SIG-M5 (cell line): ENCODE measurements around the gene ARRDC5.
A peak's percentile ranks its signal among the peaks of the same experiment; 100 is the strongest.
"Not testable (repeated sequence)": the region's sequence is repeated elsewhere in the genome, so short reads cannot be mapped to it uniquely, and the experiment has no call there.

Experiments
- DNase-seq: peaks from one replicate; lab custom pipeline; 2025; lab: John Stamatoyannopoulos, UW

The ARRDC5 gene

DNA sequence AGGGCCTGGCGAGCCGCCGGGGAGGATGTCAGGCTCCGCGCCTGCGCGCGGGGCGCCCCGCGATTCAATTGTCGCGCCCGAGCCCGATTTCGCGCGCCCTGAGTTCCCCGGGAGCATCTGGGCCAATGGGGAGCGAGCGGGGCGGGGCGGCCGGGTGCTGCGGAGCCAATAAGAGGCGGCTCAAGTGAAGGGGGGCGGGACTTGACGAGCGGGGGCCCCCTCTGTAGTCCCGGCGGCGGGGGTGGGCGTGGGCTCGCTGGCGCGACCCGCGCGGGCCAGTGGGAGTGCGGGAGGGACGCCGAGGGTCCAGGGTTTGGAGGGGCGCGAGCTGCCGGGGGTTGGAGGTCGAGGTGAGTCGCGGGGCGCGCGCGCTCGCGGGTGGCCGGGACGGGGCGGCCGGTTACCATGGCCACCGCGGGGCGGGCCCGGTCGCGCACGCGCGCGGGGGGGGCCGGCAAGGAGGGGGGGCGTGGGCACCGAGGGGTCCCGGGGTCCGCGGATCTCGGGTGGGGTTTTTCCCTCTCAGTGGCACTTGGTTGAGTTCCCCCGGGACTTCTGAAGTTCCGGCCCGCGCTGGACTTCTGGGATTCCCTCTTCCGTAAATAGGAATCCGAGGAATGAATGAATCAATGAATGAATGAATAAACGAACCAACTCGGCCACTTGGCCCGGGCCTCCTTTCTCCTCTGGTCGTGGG is 7.3 kb upstream of the ARRDC5 start:
- peak; percentile 57 for DNase-seq

DNA sequence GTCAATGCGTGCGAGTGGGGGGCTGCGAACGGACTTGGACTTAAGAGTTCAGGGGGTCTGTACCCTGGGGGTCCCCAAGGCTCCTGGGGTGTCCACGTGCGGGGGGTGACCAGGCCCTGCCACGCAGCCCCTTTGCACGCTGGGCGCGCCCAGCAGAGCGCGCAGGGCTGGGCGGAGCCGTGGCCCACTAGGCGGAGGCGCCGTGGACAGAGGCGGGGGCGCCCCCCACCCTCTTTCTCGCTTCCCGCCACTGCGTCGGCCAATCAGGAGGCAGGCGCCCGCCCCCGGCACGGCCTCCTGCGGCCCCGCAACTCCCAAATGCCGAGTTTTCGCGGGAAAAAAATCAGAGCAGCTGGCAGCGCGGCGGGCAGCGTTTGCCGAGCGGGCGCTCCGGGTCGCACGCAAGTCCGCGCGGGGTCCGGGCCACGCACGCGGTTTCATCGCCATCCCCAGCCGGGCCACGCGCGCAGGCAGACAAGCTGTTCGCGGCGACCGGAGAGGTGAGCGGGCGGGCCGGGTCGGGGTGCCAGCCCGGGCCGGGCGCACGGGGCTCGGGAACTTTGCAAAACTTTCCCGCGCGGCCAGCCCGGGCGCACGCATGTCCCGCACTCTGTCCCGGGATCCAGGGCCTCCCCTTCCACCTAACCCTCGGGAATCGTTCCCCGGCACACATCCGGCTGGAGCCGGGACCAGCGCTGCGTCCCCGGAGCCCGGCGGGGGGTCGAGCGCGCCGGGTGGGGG is 6.6 kb upstream of the ARRDC5 start, which contains the start of gene UHRF1:
Gene UHRF1 (plus strand): TSS at position 346 of the 741 bp plus-strand sequence. CDS start 1,385 bp downstream, outside the sequence.
- no peak for DNase-seq

- no peak for DNase-seq
Observed at GRCh38 chr19:4908781-4909155, 6.1 kb upstream of the ARRDC5 start.

DNA sequence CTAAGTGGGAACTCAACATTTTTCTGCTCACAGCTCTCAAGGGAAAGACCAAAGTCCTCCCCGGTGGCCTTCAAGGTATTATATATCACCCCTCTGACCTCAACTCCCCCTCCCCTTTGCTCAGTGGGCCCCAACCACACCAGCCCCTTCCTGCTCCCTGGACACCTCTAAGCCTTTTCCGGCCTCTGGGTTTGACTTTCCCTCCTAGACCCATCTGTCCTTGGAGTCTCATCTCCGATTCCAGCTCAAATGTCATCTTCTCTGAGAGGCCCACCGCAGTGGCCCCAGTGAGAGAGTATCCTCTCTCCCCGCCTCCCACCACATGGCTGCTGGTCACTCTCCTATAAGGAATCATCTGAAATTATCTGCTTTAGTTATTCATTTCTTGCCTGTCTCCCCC is 5.7 kb upstream of the ARRDC5 start:
- DNase-seq = no peak

- no peak for DNase-seq
Observed at GRCh38 chr19:4906963-4907362, 4.3 kb upstream of the ARRDC5 start.

GRCh38 chr19:4904481-4904880 is 1.8 kb upstream of the ARRDC5 start:
- DNase-seq = no peak

GRCh38 chr19:4900879-4901278 is 1.8 kb downstream of the ARRDC5 start:
- not testable (repeated sequence) for DNase-seq

- no peak for DNase-seq
Observed at GRCh38 chr19:4897146-4897545, 5.5 kb downstream of the ARRDC5 start.

DNA sequence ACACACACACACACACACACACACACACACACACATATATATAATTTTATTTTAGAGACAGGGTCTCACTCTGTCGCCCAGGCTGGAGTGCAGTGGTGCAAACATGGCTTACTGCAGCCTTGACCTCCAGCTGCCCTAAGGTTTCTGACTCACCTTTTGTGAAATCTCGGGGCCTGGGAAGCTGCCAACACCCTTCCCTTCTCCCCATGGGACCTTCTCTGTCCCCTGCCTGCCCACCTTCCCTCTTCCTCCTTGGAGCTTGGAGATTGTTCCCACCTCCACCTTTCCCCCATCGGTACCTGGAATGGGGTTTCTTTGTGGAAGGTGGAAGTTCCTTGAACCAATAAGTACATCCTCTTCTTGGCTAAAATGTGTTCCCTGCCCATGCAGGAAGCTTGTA is 6.3 kb downstream of the ARRDC5 start:
- DNase-seq = no peak

DNA sequence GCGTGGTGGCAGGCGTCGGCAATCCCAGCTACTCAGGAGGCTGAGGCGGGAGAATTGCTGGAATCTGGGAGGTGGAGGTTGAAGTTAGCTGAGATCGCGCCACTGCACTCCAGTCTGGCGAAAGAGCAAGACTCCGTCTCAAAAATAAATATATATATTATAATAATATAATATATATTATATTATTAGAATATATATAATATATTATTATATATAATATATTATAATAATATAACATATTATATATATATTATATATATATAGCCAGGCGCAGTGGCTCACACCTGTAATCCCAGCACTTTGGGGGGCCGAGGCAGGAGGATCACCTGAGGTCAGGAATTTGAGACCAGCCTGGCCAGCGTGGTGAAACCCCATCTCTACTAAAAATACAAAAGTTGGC is 9.7 kb downstream of the ARRDC5 start:
- not testable (repeated sequence) for DNase-seq

- DNase-seq = no peak
Observed at GRCh38 chr19:4891066-4891465, 11.6 kb downstream of the ARRDC5 start.

DNA sequence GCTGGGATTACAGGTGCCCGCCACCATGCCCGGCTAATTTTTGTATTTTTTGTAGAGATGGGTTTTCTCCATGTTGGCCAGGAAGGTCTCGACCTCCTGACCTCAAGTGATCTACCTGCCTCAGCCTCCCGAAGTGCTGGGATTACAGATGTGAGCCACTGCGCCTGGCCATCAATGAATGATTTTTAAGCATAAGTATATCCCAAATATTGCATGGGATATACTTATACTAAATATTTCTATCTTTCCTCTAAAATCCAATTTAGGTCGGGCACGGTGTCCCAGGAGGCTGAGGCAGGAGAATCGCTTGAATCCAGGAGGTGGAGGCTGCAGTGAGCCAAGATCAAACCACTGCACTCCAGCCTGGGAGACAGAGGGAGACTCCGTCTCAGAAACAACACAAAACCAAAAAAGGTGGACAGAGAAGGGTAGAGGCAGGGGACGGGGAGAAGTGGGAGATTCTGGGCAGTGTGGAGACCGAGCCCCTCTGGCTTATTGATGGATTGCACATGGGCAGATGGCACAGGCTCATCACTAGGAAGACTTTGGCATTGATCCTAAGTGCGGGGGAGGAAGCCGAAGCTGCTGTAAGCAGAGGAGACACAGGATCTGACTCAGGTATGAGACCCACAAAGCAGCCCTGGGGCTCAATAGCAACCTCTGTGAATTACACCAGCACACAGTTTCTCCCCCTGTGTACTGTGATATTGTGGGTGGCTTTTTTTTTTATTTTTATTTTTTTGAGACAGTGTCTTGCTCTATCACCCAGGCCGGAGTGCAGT is 13.5 kb downstream of the ARRDC5 start:
- no peak for DNase-seq

GRCh38 chr19:4887803-4888202 is 14.9 kb downstream of the ARRDC5 start:
- not testable (repeated sequence) for DNase-seq

GRCh38 chr19:4884993-4885392 is 17.7 kb downstream of the ARRDC5 start:
- not testable (repeated sequence) for DNase-seq

DNA sequence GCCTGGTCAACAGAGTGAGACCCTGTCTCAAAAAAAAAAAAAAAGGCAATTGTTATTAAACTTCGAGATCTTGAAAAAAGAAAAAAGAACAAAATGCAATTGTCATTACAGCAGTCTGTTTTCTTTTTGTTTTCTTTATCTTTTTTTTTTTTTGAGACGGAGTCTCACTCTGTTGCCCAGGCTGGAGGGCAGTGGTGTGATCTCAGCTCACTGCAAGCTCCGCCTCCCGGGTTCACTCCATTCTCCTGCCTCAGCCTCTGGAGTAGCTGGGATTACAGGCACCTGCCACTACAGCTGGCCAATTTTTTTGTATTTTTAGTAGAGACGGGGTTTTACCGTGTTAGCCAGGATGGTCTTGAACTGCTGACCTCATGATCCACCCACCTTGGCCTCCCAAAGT is 19.8 kb downstream of the ARRDC5 start:
- not testable (repeated sequence) for DNase-seq

DNA sequence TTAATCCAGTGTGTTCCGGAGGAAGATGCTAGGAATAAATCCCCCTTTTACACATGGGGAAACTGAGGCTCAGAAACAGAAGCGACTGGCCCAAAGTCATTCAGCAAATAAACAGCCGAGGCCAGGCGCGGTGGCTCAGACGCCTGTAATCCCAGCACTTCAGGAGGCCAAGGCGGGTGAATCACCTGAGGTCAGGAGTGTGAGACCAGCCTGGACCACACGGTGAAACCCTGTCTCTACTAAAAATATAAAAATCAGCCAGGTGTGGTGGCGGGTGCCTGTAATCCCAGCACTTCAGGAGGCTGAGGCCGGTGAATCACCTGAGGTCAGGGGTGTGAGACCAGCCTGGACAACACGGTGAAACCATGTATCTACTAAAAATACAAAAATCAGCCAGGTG is 23.7 kb downstream of the ARRDC5 start:
- no peak for DNase-seq

- DNase-seq = no peak
Observed at GRCh38 chr19:4878491-4878968, 24.2 kb downstream of the ARRDC5 start.

- DNase-seq = no peak
Observed at GRCh38 chr19:4877753-4878490, 24.8 kb downstream of the ARRDC5 start.

GRCh38 chr19:4873930-4874329 is 28.8 kb downstream of the ARRDC5 start:
- no peak for DNase-seq

GRCh38 chr19:4871711-4872110 is 31.0 kb downstream of the ARRDC5 start:
- DNase-seq = no peak

GRCh38 chr19:4870025-4870700 is 32.5 kb downstream of the ARRDC5 start:
- peak; percentile 39 for DNase-seq
